Measurements from ENCODE around the gene COL8A2. TPM values are rescaled to one million over a fixed set of nuclear protein-coding genes. Genes with fewer than 3 reads are reported as not detected.

The COL8A2 gene
- total RNA-seq, 2 donors from 2014 or later: 0.18 to 0.40 TPM

DNA sequence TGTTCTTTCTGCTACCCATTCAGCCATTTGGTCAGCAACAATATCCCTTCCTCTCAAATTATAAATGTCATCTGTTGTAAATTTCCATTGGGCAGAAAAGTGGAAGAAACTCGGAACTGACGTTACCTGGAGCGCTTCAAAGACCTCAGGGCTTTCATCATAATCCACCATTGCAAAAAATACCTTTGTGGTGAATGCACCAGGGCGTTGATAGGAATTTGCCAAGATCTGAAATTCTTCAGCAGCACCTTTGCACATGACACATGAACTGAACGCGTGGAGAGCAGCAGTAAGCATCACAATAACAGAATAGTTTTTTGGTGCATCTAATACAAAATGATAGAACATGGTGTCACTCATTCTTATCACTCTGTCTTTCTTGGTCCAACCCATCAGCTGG, 44.2 kb downstream of the COL8A2 start:
- Histone ChIP-seq H3K36me3 (ENCODE audit: control insufficient read depth, insufficient read depth, low read length) (no peaks in the 10 kb centered on the region), H3K27ac (ENCODE audit: low read depth, low read length) (no peak overlapping the region), H3K9ac (ENCODE audit: extremely low read depth, low read length, poor library complexity, severe bottlenecking) (no peak overlapping the region), H3K4me3 (ENCODE audit: low read length) (no peak overlapping the region), H3K27me3 (ENCODE audit: control insufficient read depth, insufficient read depth, low read length, poor library complexity, severe bottlenecking) (no peaks in the 10 kb centered on the region), H3K9me3 (ENCODE audit: control insufficient read depth, low read length) (no peaks in the 10 kb centered on the region), H3K4me1 (ENCODE audit: control insufficient read depth, insufficient read depth, low read length) (no peaks in the 10 kb centered on the region)
- TF ChIP-seq, protein P1, sequence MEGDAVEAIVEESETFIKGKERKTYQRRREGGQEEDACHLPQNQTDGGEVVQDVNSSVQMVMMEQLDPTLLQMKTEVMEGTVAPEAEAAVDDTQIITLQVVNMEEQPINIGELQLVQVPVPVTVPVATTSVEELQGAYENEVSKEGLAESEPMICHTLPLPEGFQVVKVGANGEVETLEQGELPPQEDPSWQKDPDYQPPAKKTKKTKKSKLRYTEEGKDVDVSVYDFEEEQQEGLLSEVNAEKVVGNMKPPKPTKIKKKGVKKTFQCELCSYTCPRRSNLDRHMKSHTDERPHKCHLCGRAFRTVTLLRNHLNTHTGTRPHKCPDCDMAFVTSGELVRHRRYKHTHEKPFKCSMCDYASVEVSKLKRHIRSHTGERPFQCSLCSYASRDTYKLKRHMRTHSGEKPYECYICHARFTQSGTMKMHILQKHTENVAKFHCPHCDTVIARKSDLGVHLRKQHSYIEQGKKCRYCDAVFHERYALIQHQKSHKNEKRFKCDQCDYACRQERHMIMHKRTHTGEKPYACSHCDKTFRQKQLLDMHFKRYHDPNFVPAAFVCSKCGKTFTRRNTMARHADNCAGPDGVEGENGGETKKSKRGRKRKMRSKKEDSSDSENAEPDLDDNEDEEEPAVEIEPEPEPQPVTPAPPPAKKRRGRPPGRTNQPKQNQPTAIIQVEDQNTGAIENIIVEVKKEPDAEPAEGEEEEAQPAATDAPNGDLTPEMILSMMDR (conservative IDR thresholded peaks at IDR 0.05): no peak
- no peak for DNase-seq
- no peak overlapping the region for H3K27ac Mint-ChIP-seq
- H3K4me3 Mint-ChIP-seq: no peak overlapping the region
- H3K9me3 Mint-ChIP-seq: no peaks in the 10 kb centered on the region
- no peaks in the 10 kb centered on the region for H3K36me3 Mint-ChIP-seq (ENCODE audit: low read depth)
- 94 to 96% methylated on average over 5 to 6 of the region's 6 CpGs for WGBS, 2 experiments (ENCODE audit: insufficient coverage in 1 of 2, insufficient read length in 1 of 2)
- H3K27me3 Mint-ChIP-seq (ENCODE audit: insufficient read depth): peaks cover 13% of the 10 kb centered on the region
- no peaks in the 10 kb centered on the region for H3K4me1 Mint-ChIP-seq

DNA sequence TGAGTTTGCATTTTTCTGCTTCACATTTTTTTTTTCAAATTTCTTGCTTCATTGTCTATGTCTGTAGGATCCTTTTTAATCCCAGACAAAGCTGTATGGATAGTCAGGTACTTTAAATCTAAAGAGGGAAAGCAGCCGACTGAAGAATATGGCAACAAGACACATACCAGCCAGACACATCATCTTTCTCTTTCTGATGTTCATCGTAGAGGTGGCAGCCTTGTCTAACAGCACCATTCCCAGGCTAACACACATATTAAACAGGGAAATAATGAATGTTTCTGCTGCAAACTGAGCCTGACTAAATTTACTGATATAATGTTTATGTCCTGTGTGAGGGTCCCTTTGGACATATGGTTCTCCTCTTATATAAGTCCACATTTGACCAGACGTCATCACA, 44.8 kb downstream of the COL8A2 start:
- Mint-ChIP-seq H3K27ac (no peak overlapping the region), H3K9me3 (no peaks in the 10 kb centered on the region), H3K4me3 (no peak overlapping the region), H3K36me3 (ENCODE audit: low read depth) (no peaks in the 10 kb centered on the region), H3K4me1 (no peaks in the 10 kb centered on the region), H3K27me3 (ENCODE audit: insufficient read depth) (peaks cover 13% of the 10 kb centered on the region)
- no peaks in the 10 kb centered on the region for H3K9me3 ChIP-seq (ENCODE audit: control insufficient read depth, low read length)
- TF ChIP-seq, protein P1 (conservative IDR thresholded peaks at IDR 0.05): no peak
- no peaks in the 10 kb centered on the region for H3K27me3 ChIP-seq (ENCODE audit: control insufficient read depth, insufficient read depth, low read length, poor library complexity, severe bottlenecking)
- DNase-seq: no peak
- no peaks in the 10 kb centered on the region for H3K4me1 ChIP-seq (ENCODE audit: control insufficient read depth, insufficient read depth, low read length)
- 87% methylated on average over 3 of the region's 3 CpGs; no CpG with 5 or more reads in 1 of the 2 experiments for WGBS, 2 experiments (ENCODE audit: insufficient coverage in 1 of 2, insufficient read length in 1 of 2)
- H3K36me3 ChIP-seq (ENCODE audit: control insufficient read depth, insufficient read depth, low read length): no peaks in the 10 kb centered on the region
- H3K27ac ChIP-seq (ENCODE audit: low read depth, low read length): no peak overlapping the region
- no peak overlapping the region for H3K4me3 ChIP-seq (ENCODE audit: low read length)
- H3K9ac ChIP-seq (ENCODE audit: extremely low read depth, low read length, poor library complexity, severe bottlenecking): no peak overlapping the region

DNA sequence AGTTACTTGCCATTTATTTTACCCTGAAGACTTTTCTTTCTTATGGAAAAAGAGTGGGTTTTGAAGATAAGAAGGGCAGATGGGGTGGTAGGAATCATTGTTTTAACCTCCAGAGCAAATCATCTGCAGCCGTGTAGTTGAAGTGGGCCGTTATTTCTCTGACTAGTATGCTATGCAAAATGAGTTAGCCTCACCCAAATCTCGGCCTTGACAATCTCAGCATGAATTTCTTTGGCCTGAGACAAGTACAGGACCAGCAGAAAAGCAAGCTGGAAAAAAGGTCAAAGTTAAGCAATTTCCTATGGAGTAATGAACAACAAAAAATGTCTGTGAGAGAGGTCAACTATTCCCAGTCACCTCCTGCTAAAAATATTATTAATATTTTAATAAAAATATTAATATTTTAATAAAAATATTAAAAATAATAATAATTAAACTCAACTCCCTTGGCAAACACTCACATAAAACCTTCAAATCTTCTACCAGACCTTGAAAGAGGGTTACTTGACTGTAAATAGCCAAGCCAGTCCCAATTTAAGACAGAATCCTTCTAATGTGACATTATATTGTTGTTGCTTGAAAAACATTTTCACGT, 47.9 kb downstream of the COL8A2 start:
- H3K9me3 ChIP-seq (ENCODE audit: control insufficient read depth, low read length): no peaks in the 10 kb centered on the region
- Mint-ChIP-seq H3K4me1 (no peaks in the 10 kb centered on the region), H3K27ac (no peak overlapping the region), H3K4me3 (no peak overlapping the region), H3K36me3 (ENCODE audit: low read depth) (no peaks in the 10 kb centered on the region), H3K27me3 (ENCODE audit: insufficient read depth) (peaks cover 5% of the 10 kb centered on the region), H3K9me3 (no peaks in the 10 kb centered on the region)
- 85 to 91% methylated on average over 4 of the region's 4 CpGs for WGBS, 2 experiments (ENCODE audit: insufficient coverage in 1 of 2, insufficient read length in 1 of 2)
- no peak overlapping the region for H3K9ac ChIP-seq (ENCODE audit: extremely low read depth, low read length, poor library complexity, severe bottlenecking)
- no peaks in the 10 kb centered on the region for H3K27me3 ChIP-seq (ENCODE audit: control insufficient read depth, insufficient read depth, low read length, poor library complexity, severe bottlenecking)
- no peaks in the 10 kb centered on the region for H3K36me3 ChIP-seq (ENCODE audit: control insufficient read depth, insufficient read depth, low read length)
- H3K4me3 ChIP-seq (ENCODE audit: low read length): no peak overlapping the region
- DNase-seq: no peak
- TF ChIP-seq, protein P1 (conservative IDR thresholded peaks at IDR 0.05): no peak
- H3K4me1 ChIP-seq (ENCODE audit: control insufficient read depth, insufficient read depth, low read length): no peaks in the 10 kb centered on the region
- H3K27ac ChIP-seq (ENCODE audit: low read depth, low read length): no peak overlapping the region

All from endodermal cell (in vitro differentiated cells).